Stomach (tissue), 4 donors: Measurements from ENCODE around the gene PLPP2.

ENCODE experiments used
- EP300 ChIP-seq: sonication (generic); formaldehyde crosslinking; IDR thresholded peaks from one replicate; pipeline ENCODE4 v1.6.1; 2017; ENCODE audit warnings: antibody characterized with exemption
- TF ChIP-seq, protein P1 (sequence below), 7 experiments: fragments of 450-650 bp in 4 of 7; fragments of 200-600 bp in 3 of 7; sonication (generic) in 3 of 7; IDR thresholded peaks; one replicate each; pipeline ENCODE4 v1.5.1; 2016 to 2019; ENCODE audit warnings: antibody characterized with exemption in 7 of 7, control low read depth in 2 of 7, mild to moderate bottlenecking in 1 of 7

DNA sequence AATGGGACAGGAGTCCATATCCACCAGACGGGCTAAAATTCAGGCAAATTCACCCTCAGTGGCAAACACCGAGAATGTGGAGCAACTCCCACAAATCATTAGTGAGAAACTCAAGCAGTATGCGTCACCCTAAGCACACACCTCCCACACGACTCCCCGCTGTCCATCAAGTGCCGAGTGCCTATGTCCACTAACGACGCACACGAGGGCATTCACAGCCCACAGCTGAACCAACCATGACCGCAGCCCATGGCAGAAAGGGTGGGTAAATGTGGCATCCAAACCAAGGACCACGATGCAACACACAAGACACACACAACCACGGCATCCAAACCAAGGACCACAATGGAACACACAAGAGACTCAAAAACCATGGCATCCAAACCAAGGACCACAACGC lies 31.4 kb upstream of the PLPP2 start:
- TF ChIP-seq EP300, result no peak
- TF ChIP-seq, protein P1, sequence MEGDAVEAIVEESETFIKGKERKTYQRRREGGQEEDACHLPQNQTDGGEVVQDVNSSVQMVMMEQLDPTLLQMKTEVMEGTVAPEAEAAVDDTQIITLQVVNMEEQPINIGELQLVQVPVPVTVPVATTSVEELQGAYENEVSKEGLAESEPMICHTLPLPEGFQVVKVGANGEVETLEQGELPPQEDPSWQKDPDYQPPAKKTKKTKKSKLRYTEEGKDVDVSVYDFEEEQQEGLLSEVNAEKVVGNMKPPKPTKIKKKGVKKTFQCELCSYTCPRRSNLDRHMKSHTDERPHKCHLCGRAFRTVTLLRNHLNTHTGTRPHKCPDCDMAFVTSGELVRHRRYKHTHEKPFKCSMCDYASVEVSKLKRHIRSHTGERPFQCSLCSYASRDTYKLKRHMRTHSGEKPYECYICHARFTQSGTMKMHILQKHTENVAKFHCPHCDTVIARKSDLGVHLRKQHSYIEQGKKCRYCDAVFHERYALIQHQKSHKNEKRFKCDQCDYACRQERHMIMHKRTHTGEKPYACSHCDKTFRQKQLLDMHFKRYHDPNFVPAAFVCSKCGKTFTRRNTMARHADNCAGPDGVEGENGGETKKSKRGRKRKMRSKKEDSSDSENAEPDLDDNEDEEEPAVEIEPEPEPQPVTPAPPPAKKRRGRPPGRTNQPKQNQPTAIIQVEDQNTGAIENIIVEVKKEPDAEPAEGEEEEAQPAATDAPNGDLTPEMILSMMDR (IDR thresholded peaks at IDR 0.05), result no peak
